ENCODE results near the gene LCNL1. TPM values are rescaled to one million over a fixed set of nuclear protein-coding genes. Genes with fewer than 3 reads are reported as not detected.

Gene LCNL1
- total RNA-seq, 6 donors from 2014 or later = 0.61 to 6.3 (median 1.8) TPM; not detected in 1

GRCh38 chr9:136984464-136985026 is 1.8 kb downstream of the LCNL1 start:
- WGBS, 2 donors = 58 to 100% methylated on average over 1 to 21 of the region's 29 CpGs
- H3K36me3 ChIP-seq = no peaks in the 10 kb centered on the region
- peaks cover 15 to 37% (median 30%) of the 10 kb centered on the region in 4 donors for H3K4me1 ChIP-seq
- H3K9me3 ChIP-seq = no peaks in the 10 kb centered on the region
- peaks cover 0 to 18% (median 13%) of the 10 kb centered on the region in 4 donors for H3K27me3 ChIP-seq
- H3K4me3 ChIP-seq = no peak overlapping the region
- ATAC-seq (ENCODE audit: low FRiP score in 2 of 2) (no peak), DNase-seq (peak in 1 of 2 donors; percentile 74)
- TF ChIP-seq EP300 (IDR thresholded peaks at IDR 0.05) = no peak
- TF ChIP-seq POLR2A (IDR thresholded peaks at IDR 0.05) = no peak
- TF ChIP-seq POLR2AphosphoS5 (IDR thresholded peaks at IDR 0.05) = no peak
- no peak for TF ChIP-seq CTCF (IDR thresholded peaks at IDR 0.05)
- H3K27ac ChIP-seq = no peak overlapping the region

DNA sequence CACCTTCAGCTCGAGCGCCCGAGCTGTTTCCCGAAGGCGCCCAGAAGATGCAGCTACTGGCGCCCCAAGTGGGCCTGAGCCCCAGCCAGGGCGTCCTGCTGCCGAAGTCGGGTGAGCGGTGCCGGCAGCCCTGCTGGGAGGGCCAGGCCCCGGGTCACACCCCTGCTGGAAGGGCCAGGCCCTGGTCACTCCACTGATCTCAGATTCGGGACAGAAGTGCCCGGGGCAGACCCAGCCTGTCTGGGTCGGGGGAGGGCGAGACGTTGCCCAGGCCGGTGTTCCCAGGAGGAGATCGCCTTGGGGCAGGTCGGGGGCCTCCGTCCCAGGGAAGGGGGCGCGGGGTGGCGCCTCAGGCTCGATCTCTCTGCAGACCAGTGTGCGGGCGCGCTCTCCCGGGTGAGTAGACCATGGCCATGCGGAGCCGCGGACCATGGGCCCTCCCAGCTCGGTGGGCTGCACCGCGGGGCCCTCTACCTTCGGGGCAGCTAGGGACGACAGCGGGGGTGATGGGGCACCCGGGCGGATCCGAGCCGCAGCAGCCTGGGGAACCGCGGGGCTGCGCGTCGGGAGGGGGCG is 2.3 kb downstream of the LCNL1 start:
- H3K9me3 ChIP-seq = no peaks in the 10 kb centered on the region
- peak in 1 of 2 donors; percentile 83 for DNase-seq
- no peaks in the 10 kb centered on the region for H3K36me3 ChIP-seq
- H3K4me3 ChIP-seq = no peak overlapping the region
- TF ChIP-seq POLR2AphosphoS5 (IDR thresholded peaks at IDR 0.05) (no peak), CTCF (IDR thresholded peaks at IDR 0.05) (no peak), EP300 (IDR thresholded peaks at IDR 0.05) (no peak), POLR2A (IDR thresholded peaks at IDR 0.05) (no peak)
- H3K4me1 ChIP-seq = peaks cover 15 to 36% (median 30%) of the 10 kb centered on the region in 4 donors
- H3K27ac ChIP-seq = no peak overlapping the region
- ATAC-seq (ENCODE audit: low FRiP score in 2 of 2) = peak in 1 of 2 donors; percentile 20
- peaks cover 0 to 18% (median 13%) of the 10 kb centered on the region in 4 donors for H3K27me3 ChIP-seq
- WGBS, 2 donors = 20 to 29% methylated on average over 1 to 33 of the region's 48 CpGs

- WGBS, 2 donors = 54 to 65% methylated on average over 4 to 24 of the region's 33 CpGs
- Histone ChIP-seq H3K36me3 (no peaks in the 10 kb centered on the region), H3K27ac (no peak overlapping the region), H3K27me3 (peaks cover 0 to 18% (median 13%) of the 10 kb centered on the region in 4 donors), H3K9me3 (no peaks in the 10 kb centered on the region), H3K4me3 (no peak overlapping the region), H3K4me1 (peaks cover 15 to 33% (median 27%) of the 10 kb centered on the region in 4 donors)
- peak in 1 of 2 donors; percentile 83 for DNase-seq
- TF ChIP-seq POLR2AphosphoS5 (IDR thresholded peaks at IDR 0.05) = no peak
- TF ChIP-seq EP300 (IDR thresholded peaks at IDR 0.05) = no peak
- no peak for TF ChIP-seq POLR2A (IDR thresholded peaks at IDR 0.05)
- TF ChIP-seq CTCF (IDR thresholded peaks at IDR 0.05) = no peak
- ATAC-seq (ENCODE audit: low FRiP score in 2 of 2) = no peak
Observed at GRCh38 chr9:136985853-136986252, 3.1 kb downstream of the LCNL1 start.

DNA sequence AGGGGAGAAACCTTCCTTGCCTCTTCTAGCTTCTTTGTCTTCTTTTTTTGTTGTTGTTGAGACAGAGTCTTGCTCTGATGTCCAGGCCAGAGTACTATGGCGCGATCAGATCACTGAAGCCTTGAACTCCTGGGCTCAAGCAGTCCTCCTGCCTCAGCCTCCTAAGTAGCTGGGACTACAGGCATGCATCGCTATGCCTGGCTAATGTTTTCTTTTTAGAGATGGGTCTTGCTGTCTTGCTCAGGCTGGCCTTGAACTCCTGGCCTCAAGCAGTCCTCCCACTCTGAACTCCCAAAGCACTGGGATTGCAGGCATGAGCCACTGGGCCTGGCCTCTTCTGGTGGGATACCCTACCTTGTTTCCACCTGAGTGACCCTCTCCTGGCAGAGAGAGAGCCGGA is 6.1 kb downstream of the LCNL1 start:
- Histone ChIP-seq H3K27me3 (peaks cover 0 to 18% (median 13%) of the 10 kb centered on the region in 4 donors), H3K36me3 (peaks cover 0 to 2% (median under 1%) of the 10 kb centered on the region in 4 donors), H3K4me1 (peaks cover 22 to 36% (median 23%) of the 10 kb centered on the region in 4 donors), H3K27ac (no peak overlapping the region), H3K9me3 (no peaks in the 10 kb centered on the region), H3K4me3 (no peak overlapping the region)
- ATAC-seq (ENCODE audit: low FRiP score in 2 of 2) = no peak
- no peak for TF ChIP-seq EP300 (IDR thresholded peaks at IDR 0.05)
- no peak for TF ChIP-seq POLR2A (IDR thresholded peaks at IDR 0.05)
- TF ChIP-seq POLR2AphosphoS5 (IDR thresholded peaks at IDR 0.05) = no peak
- no peak for TF ChIP-seq CTCF (IDR thresholded peaks at IDR 0.05)
- WGBS, 2 donors = 95 to 96% methylated on average over 4 of the region's 4 CpGs
- DNase-seq = no peak

Measured in upper lobe of left lung (tissue), 6 donors.